IPS DF 4.7 (cell line): ENCODE results near the gene RINL.
A peak's percentile ranks its signal among the peaks of the same experiment; 100 is the strongest.
"Not testable (repeated sequence)": the region's sequence is repeated elsewhere in the genome, so short reads cannot be mapped to it uniquely, and the experiment has no call there.

Experiments
- DNase-seq: peaks from one replicate; pipeline ENCODE4 v3.0.0-alpha.2; 2013; ENCODE audit warnings: low spot score; ENCODE audit errors: extremely low read depth

The RINL gene

DNA sequence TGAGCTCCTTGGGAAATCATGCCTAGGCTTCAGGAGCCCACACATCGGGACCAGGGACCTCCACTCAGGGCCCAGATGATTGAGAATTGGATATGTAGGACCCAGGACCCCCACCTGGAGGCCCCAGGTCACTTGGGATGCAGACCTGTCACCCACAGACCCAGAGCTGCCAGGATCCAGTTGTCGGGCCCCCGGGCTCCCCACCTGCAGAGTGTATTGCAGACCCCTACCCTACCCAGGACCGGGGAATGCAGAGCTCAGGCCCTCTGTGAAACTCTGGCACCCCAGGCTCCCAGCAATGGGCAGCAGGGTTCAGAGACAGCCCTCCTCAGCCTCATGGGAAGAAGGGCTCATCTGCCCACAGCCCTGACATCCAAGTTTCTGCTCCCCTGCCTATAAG is 27.5 kb upstream of the RINL start:
- DNase-seq: no peak

DNA sequence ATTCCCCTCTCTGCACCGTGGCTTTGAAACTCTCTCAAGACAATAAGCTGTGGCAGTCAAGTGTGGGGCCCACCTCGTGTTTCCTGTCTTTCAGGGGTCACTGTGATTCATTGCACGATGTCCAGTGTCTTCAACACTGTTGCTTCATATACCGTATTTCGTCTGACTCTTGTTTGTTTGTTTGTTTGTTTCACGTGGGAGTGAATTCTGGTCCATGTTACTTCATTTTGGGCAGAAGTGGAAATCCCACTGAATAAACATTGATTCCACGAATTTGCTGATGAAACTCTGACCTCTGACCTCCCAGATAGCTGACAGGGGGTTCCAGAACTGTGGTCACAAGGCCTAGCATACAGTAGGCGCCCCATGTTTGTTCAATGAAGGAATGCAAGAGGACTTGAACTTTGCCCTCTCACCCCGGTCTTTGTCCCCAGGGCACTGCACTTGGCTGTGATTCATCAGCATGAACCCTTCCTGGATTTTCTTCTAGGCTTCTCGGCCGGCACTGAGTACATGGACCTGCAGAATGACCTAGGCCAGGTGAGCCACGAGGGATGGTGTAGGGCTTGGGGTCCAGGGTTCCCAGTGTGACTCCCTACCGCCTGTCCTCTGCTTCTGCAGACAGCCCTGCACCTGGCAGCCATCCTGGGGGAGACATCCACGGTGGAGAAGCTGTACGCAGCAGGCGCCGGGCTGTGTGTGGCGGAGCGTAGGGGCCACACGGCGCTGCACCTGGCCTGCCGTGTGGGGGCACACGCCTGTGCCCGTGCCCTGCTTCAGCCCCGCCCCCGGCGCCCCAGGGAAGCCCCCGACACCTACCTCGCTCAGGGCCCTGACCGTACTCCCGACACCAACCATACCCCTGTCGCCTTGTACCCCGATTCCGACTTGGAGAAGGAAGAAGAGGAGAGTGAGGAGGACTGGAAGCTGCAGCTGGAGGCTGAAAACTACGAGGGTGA is 26.8 kb upstream of the RINL start:
- DNase-seq: no peak

DNA sequence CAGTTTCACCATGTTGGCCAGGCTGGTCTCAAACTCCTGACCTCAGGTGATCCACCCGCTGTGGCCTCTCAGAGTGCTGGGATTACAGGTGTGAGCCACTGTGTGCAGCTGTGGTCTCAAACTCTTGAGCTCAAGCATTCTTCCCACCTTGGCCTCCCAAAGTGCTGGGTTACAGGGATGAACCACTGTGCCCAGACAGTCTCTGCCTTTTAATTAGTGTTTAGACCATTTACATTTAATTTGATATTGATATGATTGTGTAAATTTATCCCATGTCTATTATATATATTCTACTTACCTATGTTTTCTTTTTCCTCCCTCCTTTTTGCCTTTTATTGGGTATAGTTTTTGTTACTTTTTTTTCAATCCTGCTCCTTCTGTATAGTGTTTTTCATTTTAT is 23.6 kb upstream of the RINL start:
- DNase-seq: no peak

DNA sequence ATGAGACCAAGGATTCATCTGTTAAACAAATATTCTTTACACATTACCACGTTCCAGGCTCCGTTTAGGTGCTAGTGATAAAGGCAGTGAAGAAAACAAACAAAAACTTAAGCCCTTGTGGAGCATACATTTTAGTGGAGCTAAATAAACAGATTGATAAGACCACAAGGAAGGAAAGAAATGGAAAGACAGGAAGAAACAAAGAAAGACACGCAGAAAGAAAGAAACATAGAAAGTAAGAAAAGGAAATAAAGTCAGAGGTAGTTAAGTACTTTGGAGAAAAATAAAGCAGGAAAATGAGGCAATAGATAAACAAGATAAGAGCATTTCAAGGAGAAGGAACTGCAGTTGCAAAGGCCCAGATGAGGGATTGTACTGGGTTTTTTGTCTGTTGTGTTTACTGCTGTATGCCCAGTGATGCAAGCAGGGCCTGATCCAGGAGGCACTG is 22.7 kb upstream of the RINL start:
- DNase-seq: no peak

DNA sequence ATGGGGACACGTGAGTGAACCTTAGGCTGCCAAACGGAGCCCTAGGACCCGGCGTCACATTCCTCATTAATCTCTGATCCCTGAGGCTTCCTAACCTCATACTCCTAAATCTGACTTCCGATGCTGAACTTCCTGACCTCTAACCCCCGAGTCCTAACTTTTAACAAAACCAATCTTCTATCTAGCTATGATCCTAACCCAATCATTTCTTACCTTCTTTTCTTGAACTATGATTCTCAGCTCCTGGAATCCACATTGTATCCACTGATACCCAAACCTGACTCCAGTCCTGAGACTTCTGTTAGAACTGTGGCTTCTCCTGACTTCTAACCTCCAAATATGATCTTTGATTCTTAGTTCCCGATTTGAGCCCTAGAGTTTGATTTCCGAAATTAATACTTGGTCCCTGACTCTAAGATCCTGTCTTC is 22.1 kb upstream of the RINL start:
- peak; percentile 28 for DNase-seq

DNA sequence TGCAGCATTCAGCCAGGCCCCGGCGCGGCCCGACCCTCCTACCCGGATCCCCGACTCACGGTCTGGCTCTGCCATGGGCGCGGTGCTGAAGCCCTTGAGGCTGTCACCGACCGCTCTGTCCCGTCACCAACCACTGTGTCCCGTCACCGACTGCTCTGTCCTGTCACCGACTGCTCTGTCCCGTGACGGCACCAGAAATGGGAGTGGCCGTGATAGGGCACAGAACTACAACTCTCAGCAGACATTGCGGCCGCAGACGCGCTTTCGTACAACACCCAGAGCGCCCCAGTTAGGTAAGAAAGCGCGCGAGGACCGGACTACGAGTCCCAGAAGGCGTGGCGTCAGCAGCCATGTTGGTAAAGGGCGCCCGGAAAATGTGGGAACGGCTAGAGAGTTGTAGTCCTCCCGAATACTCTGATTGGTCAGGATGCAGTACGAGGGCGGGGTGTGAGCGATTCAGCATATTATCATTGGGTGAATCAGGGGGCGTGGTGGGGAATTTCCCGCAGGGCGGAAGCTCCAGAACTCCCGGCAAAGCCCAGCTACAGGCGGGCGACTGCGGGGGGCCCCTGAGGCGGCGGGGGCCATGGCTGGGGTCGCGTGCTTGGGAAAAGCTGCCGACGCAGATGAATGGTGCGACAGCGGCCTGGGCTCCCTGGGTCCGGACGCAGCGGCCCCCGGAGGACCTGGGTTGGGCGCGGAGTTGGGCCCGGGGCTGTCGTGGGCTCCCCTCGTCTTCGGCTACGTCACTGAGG is 21.5 kb upstream of the RINL start, which contains the start of the genes NFKBIB and SIRT2:
TSS of gene NFKBIB (plus strand) at position 523 of the 755 bp plus-strand sequence. CDS start at position 587, 64 bp downstream.
TSS of gene SIRT2 (minus strand) at position 172 of the 755 bp plus-strand sequence. CDS start at position 75, 97 bp downstream.
- peak; percentile 99 for DNase-seq

DNA sequence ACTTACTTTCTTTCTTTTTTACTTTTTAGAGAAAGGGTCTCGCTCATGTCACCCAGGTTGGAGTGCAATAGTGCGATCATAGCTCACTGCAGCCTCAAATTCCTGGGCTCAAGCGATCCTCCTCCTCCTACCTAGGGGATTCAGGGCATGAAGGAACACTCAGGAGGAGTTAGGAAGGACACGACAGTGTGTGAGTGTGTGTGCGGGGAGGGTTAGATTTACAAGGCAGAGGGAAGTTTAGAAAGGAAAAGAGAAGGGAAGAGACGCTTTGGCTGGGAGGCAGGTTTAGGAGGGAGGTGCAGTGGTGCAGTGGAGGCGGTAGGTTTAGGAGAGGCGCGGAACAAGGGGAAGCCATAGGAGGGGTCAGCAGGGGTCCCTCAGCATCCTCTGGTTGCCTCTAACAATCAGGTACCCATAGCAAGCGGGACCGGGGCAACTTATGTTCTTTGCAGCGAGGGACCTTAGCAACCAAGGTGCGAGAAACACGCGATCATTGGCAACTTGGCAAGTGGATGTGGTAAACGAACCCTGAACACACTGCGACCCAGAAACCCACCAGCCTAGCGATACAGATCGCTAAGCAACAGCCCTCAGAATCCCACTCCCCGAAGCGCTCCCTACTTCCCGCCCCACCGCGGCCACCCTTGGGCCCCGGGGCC is 20.8 kb upstream of the RINL start:
- DNase-seq: no peak

DNA sequence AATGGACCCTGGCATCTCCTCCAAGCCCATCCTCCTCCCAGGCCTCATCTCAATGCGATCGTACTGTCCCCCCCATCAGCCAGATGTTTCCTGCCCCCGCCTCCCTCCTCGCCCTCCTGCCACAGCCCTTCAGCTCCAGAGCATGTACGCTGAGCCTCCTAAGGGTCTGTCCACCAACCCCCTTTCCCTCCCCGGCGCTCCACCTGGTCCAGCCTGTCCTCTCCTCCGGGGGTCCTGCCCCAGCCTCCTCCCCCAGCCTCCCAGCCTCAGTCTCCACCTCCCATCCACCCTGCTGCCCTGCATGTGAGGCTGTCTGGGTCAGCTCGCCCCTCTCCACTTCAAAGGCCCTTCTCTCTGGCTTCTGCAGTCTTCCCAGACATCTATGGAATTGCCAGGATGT is 16.9 kb upstream of the RINL start:
- no peak for DNase-seq

DNA sequence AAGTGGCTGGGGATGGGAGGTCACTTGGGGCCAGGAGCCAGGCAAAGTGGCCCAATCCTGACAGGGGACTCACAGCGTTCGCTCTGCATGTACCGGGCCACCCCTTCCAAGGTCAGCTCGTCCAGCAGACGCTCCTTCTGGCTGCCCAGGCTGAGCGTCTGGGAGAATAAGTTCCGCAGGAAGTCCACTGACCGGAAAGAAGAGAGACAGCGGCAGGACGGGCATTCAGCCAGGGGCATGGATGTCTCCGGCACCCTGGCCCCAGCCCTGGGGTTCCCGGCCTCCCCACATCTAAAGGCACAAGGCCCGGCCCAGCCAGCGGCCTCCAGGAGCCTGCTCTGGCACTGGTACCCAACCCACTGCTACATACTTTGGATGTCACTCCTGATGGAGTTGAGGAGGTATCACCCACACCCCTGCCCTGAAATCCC is 15.3 kb upstream of the RINL start:
- DNase-seq: no peak

DNA sequence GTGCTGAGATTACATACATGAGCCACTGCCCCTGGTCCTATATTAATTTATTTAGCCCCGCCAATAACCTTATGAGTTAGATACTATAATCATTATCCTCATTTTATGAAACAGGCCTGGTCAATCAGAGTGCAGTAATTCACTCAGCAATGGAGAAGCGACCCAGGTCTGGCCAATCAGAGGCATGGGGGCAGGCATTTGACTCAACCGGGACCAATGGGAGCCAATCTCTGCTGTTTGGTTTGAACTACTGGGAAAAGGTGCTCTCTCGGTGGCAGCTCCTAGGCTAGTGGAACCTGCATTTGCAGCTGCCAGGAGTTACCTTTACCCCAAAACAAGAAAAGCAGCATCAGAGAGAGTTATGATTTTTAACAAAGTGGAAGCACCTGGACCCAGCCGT is 14.8 kb upstream of the RINL start:
- DNase-seq: no peak

DNA sequence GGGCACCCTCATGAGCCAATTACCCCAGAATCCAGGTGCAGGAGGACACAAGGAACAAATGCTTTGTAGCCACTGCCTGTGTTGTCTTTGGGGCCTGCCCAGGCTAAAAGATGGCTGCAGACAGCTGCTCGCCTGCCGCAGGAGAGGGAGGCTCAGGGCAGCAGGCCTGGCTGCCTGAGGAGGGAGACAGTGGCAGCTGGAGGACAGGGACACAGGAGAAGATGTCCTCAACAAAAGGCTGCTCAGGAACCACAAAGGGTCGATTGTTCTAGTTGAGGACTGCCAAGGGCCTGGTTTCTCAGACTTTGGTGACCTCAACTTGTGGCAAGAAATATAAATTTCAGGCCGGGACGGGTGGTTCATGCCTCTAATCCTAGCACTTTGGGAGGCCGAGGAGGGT is 13.7 kb upstream of the RINL start:
- DNase-seq: no peak

DNA sequence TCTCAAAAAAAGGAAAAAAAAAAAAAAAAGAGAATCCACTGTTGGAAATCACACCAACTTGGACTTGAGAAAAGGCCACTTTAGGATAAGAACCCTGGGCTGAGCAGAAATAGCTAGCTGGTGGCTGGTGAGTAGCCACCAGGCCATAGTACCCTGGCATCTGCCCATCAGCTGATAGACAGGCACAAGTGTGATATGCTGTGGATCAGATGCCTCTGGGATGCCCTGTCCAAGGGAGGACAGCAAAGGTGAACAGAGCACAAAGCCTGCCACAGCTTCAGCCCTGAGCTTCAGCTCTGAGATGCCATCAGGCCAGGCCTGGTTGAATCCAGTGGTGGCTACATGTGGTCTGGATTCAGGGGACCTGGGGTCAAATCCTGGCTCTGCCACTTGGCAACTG is 12.6 kb upstream of the RINL start:
- DNase-seq: no peak

DNA sequence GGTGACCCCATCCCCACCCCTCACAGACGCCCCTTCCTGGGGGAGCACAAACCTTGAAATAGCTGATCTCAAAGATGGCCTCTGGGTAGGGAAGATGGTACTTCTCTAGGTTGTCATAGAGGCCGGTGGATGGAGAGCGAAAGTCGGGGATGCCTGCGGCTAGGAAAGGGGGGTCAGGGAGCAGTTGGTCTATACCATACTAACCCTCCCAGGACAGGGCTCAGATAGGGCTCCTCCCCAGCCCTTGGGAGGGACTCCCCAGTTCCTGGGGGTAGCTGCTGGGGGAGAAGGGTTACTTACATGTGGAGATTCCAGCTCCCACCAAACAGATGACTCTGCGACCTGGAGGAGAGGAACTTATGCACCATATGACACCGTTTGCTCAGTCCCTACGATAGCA is 11.7 kb upstream of the RINL start:
- no peak for DNase-seq

DNA sequence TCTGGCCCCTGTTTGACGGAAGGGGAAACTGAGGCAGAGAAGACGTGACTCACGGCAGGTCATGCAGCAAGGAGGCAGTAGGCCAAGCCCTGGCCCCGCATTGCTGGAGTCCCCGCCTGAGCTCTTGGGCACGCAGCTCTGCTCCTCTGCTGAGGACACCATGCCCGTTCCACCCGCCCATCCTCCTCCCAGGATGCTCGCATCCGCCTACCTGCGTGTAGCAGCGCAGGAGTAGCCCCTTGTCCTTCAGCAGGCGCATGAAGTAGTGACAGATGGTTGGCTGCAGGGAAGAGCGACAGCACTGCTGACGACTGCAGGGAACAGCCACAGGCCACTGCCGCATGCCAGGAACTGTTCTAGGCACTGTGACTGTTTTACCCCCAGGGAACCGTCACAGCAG is 10.8 kb upstream of the RINL start:
- no peak for DNase-seq

DNA sequence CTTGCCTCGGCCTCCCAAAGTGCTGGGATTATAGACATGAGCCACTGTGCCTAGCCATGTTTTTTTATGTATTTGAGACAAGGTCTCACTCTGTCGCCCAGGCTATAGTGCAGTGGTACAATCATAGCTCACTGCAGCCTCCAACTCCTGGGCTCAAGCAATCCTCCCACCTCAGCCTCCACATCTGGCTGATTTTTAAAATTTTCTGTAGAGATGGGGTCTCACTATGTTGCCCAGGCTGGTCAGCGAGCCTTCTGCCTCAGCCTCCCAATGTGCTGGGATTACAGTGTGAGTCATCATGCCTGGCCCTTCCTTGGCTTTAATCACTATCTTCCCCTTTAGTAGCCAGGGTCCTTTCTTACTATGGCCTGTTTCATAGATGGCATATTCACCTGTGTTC is 6.6 kb upstream of the RINL start:
- DNase-seq: not testable (repeated sequence)

DNA sequence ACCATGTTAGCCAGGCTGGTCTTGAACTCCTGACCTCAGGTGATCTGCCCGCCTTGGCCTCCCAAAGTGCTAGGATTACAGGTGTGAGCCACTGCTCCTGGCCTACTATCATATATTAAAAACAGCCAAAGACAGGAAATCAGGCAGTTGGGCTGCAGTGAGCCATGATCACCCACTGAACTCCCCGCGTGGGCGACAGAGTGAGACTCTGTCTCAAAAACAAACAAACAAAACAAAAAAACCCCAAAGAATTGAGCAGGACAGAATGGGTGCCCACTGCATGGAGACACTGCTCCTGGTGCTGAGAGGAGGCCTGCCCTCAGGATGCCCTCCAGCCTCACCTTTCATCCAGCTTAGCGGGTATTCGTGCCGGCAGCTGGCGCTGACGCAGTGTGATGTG is 5.2 kb upstream of the RINL start:
- no peak for DNase-seq

DNA sequence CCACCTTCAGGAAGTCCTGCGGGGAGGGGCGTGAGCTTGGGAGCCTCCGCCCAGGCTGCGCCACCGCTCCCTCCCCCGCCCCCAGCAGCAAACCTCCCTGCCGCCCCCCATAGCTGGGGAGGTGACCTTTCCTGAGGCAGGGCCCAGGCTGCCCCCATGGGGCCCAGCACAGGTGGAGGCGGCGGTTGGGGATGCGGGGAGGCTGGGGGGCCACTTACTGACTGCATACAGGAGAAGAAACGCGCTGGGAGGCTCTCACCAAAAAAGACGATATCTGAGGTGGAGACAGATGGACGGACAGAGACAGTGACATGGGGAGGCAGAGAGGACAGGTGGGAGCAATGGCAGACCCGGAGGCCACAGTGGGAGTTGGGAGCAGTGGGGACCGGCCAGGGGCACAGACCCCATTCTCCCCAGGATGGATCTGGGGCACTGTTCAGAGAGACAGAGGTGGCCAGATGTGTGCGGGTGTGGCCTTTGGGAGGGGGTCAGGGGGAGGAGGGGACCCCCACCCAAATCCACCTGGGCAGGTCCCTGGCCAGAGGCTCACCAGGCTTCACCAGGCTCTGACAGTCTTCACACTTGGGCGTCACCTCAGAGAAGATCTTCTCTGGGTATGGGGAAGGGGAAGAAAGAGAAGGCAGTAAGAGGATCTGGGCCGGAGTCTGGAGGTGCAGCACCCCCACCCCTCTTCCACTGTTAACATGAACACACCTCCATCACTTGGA is 3.0 kb upstream of the RINL start:
- DNase-seq: no peak

DNA sequence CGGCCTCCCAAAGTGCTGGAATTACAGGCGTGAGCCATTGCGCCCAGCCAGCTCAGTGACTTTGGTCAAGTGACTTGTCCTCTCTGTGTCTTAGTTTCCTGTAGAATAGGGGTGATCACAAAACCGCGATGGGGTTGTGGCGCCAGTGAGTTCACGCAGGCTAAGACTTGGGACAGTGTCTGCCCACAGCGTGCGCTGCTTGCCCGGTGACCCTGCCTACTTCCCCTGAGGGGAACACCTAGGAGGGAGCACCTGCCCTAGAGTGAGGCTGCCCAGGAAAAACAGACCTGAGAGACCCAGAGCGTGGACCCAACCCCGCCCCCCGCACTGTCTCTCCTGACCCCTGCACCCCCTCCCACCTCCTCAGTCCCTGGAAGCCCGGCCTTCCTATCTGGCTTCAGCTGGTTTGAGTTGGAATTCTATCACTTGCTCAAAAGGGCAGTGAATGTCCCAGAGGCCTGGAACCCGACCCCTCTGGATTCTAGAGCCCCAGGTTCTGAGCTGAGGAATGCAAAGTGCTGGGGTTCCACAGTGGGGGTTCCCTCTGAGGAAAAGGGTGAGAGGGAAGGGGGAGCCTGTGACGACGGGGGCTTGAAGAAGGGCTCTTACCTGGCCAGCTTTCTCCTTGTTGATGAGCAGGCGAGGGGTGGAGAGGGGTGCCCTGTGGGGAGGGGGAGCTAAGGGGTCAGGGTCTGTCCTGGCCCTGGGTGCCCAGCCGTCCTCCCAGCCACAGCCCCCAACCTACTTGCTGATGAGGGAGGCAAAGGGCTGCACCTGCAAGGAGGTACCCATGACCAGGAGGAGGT is 2.2 kb upstream of the RINL start:
- no peak for DNase-seq

DNA sequence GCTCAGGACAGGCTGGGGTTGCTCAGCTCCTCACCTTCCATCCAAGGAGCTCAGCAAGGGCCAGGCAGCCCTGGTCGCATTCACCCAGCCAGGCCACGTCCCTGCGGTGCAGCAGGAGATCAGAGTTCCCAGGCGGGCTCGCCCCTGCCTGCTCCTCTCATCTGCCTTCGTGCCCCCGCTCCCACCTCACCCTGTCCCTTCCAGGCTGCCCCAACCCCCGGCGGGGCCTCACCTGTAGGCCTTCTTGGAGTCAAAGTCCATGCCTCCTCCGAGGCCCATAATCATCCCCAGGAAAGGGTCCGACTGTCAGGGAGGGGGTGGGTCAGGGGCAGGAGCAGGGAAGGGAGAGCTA is 1.3 kb upstream of the RINL start:
- no peak for DNase-seq
